Fibroblast of the conjunctiva (primary cell): ENCODE data around the gene DNAJC18.
"Not testable (repeated sequence)": the region's sequence is repeated elsewhere in the genome, so short reads cannot be mapped to it uniquely, and the experiment has no call there.

ENCODE experiments used
- DNase-seq: peaks from one replicate; pipeline ENCODE4 v3.0.0-alpha.2; 2010; ENCODE audit warnings: low read depth

Gene DNAJC18

DNA sequence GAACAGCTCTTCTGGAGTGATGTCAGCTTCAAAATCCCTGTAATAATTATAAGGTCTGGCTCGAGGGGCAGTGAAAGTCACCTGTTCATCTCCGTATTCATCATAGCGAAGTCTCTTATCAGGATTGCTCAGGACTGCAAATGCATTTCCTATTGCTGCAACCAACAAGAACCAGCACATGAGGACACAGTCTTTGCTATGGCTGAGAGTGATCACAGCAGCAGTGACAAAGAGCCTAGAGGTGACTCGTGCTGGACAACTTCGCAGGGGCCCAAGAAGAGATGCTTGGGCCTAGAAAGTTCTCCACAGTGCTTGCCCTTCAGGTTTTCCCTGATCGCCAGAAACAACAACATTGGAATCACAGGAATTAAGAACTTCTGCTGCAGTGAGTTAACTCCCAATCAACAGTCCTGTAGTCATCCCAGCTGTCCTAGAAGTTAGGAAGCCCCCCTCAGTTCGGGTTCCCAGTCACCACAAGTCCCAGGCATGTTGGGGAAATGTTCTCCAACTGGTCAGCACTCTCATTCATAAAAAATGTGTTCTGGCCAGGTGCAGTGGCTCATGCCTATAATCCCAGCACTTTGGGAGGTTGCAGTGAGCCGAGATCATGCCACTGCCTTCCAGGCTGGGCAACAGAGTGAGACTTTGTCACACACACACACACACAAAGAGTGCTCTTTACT lies 13.0 kb downstream of the DNAJC18 start:
- DNase-seq = no peak

GRCh38 chr5:139425497-139425896 lies 13.8 kb downstream of the DNAJC18 start:
- no peak for DNase-seq

DNA sequence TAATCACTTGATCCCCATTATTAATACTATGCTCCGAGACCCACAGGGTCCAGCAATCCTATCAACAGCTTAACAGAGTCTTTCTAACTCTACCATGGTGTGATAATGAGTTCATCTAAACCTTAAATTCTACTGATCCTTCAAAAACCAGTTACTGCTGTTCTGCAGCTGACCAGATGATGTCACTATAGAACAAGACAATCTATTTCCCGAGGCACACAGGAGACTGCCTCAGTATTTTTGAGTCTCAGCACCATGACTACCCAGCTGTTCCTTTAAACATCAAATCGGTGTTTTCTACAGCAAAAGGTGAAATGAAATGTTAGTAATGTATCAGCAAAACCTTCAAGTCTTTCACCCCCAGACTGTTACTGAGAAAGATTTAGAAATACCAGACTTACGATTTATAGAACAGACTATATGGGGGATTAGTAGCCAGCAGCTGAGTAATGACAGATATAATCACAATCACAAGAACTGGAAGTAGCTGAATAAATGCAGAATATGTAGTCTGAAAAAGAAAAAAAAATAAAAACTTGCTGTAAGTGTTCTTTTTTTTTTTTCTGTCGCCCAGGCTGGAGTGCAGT lies 16.9 kb downstream of the DNAJC18 start:
- peak; percentile 65 for DNase-seq

DNA sequence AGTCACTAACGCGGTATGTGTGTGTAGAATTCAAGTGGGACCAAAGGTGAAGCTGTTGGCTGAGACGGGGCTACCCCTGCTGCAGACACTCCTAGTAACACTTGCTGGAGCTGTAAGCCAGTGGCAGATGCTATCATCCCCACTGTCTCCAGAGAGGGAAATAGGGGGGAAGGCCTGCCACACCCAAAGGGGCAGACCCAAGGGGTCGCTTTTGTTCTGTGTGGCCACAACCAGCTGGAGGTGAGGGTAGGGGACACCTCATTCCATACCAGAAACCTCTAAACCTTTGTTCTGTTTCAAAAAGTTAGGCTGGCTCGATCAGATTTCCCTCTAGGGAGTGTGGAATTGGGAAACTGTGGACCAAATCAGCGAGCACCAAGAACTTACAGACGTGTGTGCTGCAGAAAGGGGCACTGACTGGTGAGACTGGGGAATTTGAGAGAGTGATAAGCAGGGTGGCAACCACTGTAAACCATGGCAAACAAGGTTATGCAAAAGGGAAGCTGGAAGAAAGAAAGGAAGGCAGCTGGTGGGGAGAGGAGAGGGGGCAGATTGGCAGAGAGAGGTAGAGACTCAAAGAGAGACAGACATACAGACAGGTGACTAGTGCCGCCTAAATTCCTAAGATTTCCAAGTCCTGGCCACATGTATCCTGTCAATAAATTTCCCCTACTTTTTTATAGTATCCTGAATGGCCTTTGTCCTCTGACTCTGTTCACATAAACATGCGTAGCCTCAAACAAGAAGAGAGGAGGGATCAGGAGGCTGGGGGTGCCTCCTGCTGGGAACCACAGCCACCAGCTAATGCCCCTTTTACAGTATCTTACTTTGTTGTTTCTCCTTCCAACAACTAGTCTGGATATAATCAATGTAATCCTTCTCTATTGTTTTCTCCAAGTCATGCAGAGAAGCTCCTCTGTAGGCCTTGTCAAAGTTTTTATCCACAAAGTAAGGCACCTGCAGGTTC lies 19.8 kb downstream of the DNAJC18 start:
- DNase-seq = no peak

DNA sequence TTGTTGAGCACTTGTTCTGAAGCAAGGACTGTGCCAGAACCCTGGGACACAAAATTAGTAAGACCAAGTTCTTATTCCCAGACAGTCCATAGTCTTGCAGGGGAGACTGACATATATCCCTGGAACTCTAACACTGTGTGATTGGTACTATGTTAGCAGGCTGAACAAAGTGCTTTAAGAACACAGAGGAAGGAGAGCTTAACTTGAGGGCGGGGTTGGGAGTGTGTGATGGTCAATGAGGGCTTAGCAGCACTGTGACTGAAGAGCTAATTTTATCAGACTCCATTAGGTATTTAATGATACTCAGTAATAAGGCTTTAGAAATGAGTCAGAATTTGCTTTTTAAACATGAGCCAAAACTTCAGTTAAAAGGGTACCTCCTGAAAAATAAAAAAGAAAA lies 20.5 kb downstream of the DNAJC18 start:
- no peak for DNase-seq

DNA sequence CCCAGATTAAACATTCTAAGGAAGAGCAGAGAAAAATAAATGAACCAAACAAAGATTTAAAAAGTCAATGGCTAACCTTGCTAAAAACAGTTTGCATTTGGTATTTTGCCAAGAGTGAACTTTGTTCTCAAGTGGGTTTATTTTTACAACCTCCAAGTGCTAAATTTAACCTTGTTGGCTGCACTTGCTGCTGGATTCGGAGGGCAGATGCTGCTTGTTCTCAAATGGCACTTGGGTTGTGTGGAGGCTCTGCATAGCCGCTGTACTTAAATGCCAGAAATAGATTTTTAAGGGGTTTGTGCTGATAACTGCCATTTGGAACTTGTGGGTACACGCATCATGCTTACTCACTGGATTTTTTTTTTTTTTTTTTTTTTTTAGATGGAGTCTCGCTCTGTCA lies 22.1 kb downstream of the DNAJC18 start:
- DNase-seq = no peak

DNA sequence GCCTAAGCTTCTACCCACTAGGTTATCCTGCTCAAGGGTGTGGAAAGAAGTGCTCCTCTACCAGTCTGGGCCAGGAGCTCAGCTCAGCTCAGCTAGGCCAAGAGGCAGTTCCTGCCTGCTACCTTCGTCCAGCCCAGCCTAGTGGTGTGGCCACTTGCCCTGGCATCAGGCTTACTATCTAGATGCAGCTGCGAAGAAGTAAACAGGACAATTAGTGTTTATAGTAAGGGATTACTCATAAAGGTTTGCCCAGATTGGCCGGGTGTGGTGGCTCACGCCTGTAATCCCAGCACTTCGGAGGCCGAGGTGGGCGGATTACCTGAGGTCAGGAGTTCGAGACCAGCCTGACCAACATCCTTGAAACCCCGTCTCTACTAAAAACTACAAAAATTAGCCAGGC lies 22.7 kb downstream of the DNAJC18 start:
- no peak for DNase-seq

GRCh38 chr5:139415869-139416268 lies 23.5 kb downstream of the DNAJC18 start:
- no peak for DNase-seq

GRCh38 chr5:139415221-139415861 lies 24.0 kb downstream of the DNAJC18 start:
- DNase-seq = no peak

DNA sequence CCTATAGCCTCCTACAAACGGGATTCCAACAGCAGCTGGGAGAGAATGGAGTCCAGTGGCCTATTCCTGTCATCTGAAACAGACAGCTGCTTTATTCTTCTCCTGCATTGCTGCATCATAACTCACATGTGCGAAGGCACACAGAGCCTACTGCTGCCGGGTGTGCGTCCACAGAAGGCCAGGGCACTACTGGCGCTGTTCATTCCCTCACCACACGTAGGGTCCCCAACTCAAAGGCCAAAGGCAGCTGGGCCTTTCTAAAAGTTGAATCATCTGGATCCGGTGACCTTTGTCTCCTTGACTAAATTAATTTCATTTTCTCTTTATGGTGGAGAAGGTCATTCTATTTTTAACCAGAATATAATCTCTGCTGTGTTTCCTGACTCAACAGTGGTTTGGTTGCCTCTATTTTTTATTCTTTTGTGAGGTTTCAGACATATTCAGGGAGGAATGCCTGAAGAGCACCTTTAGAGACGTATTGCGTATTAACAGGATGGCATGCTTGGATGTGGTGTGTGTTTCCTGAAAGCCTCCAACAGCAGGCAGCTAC lies 24.7 kb downstream of the DNAJC18 start:
- DNase-seq = no peak

GRCh38 chr5:139413963-139414362 lies 25.4 kb downstream of the DNAJC18 start:
- no peak for DNase-seq

DNA sequence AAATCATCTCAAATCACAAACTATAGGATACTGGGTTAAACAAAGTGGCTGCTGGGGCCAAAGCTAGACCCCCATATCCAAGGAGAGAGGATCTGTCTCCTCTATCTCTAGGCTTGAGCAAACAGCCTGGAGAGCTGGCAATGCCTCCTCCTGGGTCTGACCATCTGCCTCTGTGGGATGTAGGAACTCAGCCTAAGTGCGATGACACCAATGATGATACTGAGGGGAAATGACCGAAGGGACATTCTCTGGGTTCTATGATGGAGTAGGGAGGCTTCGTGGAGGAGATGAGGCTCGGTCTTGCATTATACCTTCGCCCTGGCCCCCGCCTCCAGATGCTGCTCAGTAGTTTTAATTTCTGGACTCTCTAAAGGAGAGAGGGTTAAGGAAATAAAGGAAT lies 26.2 kb downstream of the DNAJC18 start:
- no peak for DNase-seq

DNA sequence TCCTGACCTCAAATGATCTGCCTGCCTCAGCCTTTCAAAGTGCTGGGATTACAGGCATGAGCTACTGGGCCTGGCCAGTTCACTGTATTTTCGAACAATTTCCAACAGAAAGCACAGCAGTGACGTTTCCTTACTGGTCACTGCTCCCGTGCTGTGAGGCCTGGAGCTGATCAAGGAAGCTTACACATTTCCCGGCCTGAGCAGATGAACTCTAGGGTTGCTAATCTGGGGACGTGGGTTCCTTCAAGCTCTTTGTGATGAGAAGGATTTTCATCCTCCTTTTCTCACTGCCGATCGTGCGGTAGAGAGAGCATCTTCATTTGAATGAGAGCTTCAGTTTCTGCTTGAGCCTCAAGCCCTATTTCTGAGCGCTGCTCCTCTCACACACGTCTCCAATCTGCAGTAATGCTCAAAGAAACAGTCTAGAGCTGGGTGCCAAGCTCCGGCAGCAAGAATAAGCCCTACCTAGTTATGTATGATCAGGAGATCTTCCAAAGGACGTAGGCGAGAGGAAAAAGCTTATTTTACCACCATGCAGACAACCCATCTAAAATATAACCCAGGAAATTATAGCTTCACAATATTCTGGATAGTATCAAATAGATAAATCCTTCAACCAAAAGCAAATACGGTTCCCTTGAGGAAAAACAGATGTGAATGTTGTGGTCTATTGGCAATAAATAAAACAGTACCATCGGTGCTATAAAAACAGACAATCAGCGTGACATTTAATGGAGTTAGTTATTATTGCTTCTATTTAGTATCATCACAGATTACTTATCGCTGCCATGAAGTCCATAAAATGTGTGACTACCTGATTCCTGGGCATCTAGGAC lies 28.1 kb downstream of the DNAJC18 start:
- DNase-seq = no peak

DNA sequence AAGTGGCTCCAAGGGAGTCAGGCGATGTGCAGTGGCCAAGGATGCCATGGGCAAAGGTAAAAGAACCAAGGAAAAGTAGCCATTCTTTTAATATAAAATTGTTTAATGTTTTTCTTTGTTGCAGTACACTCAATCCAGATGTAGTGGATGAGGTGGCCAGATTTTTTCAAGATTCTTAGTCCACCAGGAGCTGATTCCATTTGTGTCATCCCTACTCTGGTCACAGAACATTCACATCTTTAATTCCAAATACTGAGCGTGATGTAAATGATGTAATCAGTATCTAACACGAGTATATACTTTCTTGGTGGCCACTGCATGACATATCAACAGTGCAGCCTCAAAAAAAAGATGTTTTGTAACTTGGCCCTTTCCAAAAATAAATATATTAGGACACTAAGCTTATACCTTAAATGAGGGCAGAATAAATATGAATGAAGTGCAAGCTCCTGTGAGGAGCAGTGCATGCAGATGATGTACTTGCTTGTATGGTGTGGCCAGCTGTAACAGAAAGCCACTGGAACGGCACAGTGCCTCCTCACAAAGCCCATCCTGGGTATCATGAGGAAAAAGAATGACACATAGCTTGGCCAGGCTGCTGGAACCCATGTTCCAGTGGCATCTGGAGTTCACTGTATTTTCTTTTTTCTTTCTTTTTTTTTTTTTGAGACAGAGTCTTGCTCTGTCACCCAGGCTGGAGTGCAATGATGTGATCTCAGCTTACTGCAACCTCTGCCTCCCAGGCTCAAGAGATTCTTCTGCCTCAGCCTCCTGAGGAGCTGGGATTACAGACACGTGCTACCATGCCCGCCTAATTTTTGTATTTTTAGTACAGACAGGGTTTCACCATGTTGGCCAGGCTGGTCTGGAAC lies 29.0 kb downstream of the DNAJC18 start:
- DNase-seq = no peak

- DNase-seq = not testable (repeated sequence)
Observed at GRCh38 chr5:139409116-139409515, 30.2 kb downstream of the DNAJC18 start.

- DNase-seq = no peak
Observed at GRCh38 chr5:139408191-139408590, 31.1 kb downstream of the DNAJC18 start.

DNA sequence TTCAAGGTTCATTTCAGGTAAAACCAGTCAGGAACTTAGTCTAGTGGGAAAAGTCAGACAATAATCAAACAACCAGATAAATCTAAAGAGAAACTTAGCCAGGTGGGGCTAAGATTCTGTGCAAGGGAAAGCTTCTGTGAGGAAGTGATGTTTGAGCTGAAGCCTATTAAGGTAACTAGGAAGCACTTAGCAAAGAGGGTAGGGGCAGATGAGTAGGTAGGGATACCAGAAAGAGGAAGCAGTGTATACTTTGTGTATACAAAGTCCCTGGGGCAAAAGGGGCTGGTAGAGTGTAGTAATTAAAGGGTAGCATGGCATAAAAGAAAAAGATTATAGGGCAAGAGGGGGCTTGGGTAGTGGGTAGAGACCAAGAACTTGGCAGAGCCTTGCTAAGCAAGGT lies 31.8 kb downstream of the DNAJC18 start:
- no peak for DNase-seq

DNA sequence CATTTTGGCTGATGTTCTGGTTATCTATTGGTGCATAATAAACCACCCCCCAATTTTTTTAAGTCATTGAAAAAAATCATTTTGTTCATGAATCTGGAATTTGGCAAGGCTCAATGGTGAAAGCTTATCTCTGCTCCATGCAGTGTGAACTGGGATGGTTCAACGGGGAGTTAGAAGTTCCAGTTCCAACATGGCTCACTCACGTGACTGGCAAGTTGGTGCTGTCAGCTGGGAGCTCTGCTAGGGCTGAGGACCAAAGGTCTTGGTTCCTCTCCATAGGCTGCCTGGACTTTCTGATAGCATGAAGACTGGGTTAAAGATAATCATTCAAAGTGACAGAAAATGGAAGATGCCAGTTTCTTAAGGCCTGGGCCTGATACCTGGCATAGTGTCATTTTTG lies 32.4 kb downstream of the DNAJC18 start:
- no peak for DNase-seq

GRCh38 chr5:139404484-139404840 lies 34.9 kb downstream of the DNAJC18 start:
- DNase-seq = no peak

DNA sequence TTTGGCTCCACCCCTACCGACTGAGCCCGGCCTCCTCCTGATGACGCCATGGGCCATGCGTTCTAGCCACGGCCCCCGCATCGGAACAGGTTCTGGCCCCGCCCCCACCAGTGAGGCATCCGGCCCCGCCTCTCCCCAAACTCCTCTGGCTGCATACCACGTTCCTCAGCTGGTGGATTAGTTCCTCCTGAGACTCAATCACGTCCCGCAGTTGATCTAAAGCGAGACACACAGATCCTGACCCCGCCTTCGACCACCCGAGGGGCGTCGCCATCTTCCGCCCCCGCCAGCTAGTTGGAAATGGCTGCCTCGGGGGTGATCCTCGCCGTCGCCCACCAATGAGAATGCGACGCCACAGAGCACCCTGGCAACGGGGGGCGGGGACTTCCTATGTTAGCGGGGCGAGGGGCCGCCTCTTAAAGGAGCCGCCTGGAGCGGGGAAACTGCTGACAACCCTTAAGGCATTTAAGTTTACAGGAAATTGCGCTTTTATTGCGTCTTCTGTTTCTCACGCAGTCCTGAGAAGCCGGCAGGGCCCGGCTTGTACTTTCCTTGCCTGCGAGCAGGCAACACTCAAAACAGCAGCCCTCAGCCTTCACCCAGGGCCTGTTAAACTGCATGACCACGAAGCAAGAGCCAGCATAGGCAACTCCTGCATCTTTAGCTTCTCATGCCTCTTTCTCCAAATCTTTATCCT lies 35.4 kb downstream of the DNAJC18 start, which contains the start of gene SPATA24:
Gene SPATA24, minus strand, starts transcription at position 303 of the 697 bp plus-strand sequence. Its CDS starts 29 bp downstream, at position 274.
- DNase-seq = peak; percentile 95
